ENCODE data around the gene ATF1.
"Not testable (repeated sequence)": the region's sequence is repeated elsewhere in the genome, so short reads cannot be mapped to it uniquely, and the experiment has no call there.

Gene ATF1

GRCh38 chr12:50840809-50841487 lies 77.0 kb downstream of the ATF1 start:
- DNase-seq (ENCODE audit: low read depth): no peak
- H3K4me3 ChIP-seq (ENCODE audit: low read length): no peak overlapping the region
- TF ChIP-seq CTCF (conservative IDR thresholded peaks at IDR 0.05; ENCODE audit: low read length): no peak

GRCh38 chr12:50841716-50842531 lies 78.0 kb downstream of the ATF1 start:
- TF ChIP-seq CTCF (conservative IDR thresholded peaks at IDR 0.05; ENCODE audit: low read length): no peak
- H3K4me3 ChIP-seq (ENCODE audit: low read length): no peak overlapping the region
- no peak for DNase-seq (ENCODE audit: low read depth)

GRCh38 chr12:50842637-50843493 lies 79.0 kb downstream of the ATF1 start, which contains the start of gene TMPRSS12:
TMPRSS12 (plus strand) TSS chr12:50842926; CDS start chr12:50842965, 39 bp downstream.
- no peak for TF ChIP-seq CTCF (conservative IDR thresholded peaks at IDR 0.05; ENCODE audit: low read length)
- DNase-seq (ENCODE audit: low read depth): no peak

GRCh38 chr12:50845021-50845647 lies 81.2 kb downstream of the ATF1 start:
- no peak for DNase-seq (ENCODE audit: low read depth)
- H3K4me3 ChIP-seq (ENCODE audit: low read length): no peak overlapping the region
- TF ChIP-seq CTCF (conservative IDR thresholded peaks at IDR 0.05; ENCODE audit: low read length): no peak

More at GRCh38 chr12:50842637-50843493, 79.0 kb downstream of the ATF1 start, which contains the start of gene TMPRSS12:
- H3K4me3 ChIP-seq (ENCODE audit: low read length): no peak within 1 kb of the TSS

- no peak overlapping the region for H3K4me3 ChIP-seq (ENCODE audit: low read length)
- TF ChIP-seq CTCF (conservative IDR thresholded peaks at IDR 0.05; ENCODE audit: low read length): no peak
- DNase-seq (ENCODE audit: low read depth): no peak
Measured at GRCh38 chr12:50848963-50849362, 85.1 kb downstream of the ATF1 start.

GRCh38 chr12:50855218-50855617 lies 91.3 kb downstream of the ATF1 start:
- not testable (repeated sequence) for DNase-seq (ENCODE audit: low read depth)

GRCh38 chr12:50855679-50856078 lies 91.8 kb downstream of the ATF1 start:
- not testable (repeated sequence) for DNase-seq (ENCODE audit: low read depth); H3K4me3 ChIP-seq (ENCODE audit: low read length)

More at GRCh38 chr12:50855218-50855617, 91.3 kb downstream of the ATF1 start:
- not testable (repeated sequence) for H3K4me3 ChIP-seq (ENCODE audit: low read length)

All from AG10803 (cell line).